IPS-11a (cell line): Measurements from ENCODE around the gene PCARE.

Experiments used
- H3K4me3 ChIP-seq: one replicate; pipeline ENCODE4 v1.5.1; 2013; ENCODE audit warnings: low read depth, low read length, control low read depth

Gene PCARE

DNA sequence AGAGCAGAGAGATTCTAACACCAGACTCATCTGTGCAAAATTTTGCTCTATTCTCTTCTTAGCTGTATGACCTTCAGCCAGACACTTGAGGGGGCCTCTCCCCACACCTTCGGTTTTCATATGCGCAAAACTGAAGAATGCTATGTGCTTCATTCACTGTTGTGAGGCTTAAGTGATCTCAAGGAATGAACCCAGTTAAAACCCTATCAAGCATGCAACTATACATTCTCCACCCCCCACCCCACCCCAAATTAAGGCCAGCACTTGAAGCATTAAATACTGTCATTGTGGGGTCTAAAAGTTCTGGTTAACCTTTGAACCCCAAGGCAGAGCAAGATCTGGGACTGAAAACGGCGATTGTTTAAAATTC, 10.0 kb downstream of the PCARE start:
- no peak overlapping the region for H3K4me3 ChIP-seq

DNA sequence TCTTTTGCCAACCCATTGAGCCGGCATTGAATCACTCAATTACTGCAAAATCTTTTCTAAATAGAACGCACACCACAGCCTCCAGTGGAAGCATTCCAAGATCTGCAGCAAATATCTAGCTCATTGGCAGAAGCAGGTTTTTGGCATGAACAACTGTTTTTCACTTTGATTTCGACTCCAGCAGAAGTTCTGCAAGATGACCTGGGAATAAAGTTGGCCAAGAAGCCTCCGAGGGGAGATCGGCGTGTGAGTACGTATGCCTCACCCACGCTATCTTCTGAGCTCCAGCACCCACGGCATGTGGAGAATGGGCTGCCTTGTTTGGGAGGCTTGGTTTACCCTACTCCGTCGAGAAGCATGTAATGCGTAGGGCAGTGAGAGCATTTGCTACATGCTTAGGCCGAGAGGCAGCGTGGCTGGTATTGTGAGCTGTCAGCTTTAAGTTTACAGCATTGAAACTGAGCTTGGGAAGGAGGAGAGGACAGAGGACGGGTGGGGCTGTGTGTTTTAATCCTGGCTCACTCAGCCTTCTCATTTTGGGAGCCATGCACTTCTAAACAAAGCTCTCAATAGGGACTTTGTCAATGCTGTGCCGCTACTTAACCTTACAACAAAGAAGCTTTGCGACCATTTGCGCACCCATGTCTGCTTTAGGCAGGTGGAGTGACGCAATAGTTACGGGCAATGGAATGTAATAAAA, 10.5 kb downstream of the PCARE start:
- H3K4me3 ChIP-seq: no peak overlapping the region

DNA sequence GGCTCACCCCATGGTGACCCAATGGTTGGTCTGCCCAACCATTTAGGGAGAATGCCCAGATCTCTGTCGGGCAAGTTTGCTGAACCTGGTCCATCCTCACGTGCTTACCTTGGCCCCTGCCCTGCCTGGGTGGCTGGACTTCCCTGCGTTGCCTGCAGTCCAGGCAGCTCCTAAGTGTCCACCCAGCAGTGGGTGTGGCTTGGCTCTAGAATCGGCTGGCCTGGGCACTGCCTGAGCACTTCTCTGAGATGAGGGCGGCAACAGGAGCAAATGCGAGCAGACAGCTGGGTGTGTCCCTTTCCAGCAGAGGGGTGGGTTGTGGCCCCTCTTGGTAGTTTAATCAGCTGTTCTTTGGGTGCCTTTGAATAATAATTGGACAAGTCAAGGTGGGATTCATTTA, 11.3 kb downstream of the PCARE start:
- H3K4me3 ChIP-seq: no peak overlapping the region

DNA sequence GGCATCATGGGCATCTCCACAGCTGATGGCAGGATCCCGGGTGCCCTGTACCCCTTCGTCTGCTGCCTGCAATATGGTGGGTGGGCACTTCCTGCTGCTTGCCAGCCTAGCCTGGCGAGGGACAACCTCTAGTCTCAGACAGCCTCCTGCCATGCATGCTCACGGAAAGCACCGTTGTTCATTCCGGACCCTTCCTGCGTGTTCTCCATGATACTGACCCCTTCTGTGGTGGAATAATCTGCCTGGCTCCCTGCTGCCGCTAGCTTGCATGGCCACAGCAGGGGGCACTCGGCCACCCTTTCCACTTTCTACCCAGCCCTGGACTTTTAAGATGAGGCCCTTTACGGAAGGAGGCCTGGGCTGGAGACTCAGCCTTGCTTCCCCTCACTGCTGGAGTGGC, 12.0 kb downstream of the PCARE start:
- no peak overlapping the region for H3K4me3 ChIP-seq

DNA sequence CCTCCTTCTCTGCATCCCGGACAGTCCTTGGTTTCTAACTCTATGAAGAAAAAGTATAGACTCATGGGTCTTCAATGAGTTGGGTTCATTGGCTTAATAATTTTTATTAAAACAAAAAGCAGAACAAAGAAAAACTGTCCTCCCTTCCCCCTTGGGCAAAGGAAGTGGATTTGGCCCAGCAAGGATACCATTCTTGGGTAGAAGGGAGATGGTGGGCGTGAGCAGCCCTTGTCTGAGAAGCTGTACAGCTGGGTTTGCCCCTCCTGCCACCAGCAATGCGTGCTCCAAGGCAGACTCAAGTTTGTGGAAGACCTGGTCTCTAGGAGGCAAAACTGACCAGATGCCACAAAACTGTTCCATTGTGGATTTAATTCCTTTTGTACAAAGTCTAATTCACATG, 12.7 kb downstream of the PCARE start:
- H3K4me3 ChIP-seq: no peak overlapping the region

DNA sequence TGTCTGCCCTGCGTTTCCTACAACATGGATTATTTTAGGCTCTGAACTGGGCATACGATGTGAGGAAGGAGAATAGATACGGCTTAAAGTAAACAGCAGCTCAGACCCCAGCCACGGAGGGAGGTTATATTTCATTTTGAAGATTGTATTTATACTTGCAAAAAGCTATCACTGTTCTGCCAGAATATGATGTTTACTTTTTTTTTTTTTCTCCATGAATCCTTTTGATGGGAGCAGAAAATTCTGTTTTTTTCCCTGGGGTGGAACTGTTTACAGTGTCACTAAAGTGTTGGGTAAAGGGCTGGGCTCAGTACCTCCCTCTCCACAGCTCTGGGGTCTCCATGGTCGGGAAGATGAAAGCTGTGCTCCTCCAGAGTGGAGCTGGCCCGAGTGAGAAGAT, 13.1 kb downstream of the PCARE start:
- H3K4me3 ChIP-seq: no peak overlapping the region

DNA sequence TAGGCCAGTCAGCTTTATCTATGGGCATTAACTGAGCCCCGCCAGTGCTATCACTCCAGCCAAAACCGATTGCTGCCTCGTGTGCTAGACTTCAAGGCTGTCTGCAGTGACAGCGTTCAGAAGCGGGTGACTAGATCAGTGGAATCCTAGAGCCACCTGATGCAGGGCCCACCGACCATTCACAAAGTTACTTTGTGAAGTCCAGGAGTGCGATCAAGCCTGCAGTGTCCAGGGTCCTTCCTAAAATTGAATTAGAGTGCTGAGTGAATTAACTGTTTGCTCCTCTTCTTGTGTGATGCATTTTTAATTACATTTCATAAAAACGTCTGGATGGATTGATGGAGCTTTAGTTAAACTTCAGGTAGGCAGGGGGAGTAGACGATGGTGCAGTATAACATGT, 13.9 kb downstream of the PCARE start:
- no peak overlapping the region for H3K4me3 ChIP-seq

DNA sequence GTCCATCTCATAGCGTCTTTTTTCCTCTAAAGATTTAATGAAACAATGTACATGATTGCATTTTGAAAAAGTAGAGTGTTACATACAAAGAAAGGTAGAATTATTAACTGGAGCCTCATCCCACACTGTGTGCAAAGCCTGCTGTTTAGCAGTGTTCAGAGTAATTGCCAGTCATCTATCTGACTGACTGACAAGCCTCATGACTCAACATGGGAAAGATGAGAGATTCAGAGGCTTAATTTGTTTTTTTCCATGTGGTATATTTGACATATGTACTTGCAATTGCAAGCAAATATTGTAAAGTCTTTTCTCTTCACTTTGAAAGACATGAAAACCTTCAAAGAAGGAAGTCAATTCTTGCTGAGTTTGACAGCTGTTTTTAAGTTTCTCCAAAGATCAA, 14.7 kb downstream of the PCARE start:
- no peak overlapping the region for H3K4me3 ChIP-seq

DNA sequence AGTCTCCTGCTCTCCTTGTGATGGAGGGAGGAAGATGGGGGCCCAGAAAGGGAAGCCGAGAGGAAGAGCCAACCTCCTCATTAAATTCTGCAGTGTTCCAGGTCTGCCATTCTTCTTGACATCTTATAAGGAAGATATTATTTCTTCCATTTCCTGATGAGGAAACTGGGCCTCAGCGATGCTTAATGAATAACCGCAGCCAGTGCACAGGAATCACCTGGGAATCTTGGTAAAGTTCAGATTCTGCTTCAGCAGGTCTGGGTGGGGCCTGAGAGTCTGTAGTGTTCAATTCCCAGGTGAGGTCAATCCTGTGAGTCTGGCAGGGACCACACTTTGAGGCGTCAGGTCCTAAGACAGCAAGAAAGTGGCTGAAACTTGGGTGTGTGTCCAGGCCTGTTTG, 17.3 kb downstream of the PCARE start:
- no peak overlapping the region for H3K4me3 ChIP-seq

DNA sequence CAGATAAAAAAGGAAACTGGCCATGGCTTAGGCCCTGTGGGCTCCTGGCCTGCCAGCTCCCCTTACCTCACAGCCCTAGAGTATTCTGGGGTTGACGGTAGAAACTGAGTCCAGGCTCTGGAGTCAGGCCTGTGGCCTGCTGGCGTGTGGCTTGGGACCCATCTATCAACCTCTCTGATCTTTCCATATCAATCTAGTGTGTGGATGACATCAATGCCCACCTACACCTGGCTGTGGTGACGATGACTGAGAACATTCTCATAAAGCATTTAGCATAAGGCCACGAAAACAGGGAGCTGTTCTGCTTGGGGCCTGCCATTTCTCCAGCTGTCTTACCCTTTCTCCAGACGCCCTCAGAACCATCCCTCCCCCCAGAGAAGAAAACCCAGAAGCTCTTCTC, 17.9 kb downstream of the PCARE start:
- no peak overlapping the region for H3K4me3 ChIP-seq

DNA sequence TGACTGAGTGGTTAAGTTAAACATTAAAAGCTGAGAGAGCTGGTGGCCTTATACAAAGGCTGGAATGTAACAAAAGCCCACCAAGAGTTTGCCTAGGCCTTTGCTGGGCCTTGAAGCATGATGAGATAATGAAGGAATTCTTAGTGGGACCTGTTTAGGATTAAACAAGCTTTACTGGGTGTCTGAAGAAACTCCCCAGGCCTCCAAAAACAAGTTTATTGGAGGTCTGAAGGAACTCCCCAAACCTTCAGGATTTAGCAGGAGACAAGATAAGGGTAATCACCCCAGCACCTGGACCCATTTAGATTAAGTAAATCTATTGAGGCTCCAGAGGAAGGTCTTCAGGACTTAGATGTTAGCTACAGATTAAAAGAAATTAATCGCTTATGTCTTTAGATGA, 18.7 kb downstream of the PCARE start:
- no peak overlapping the region for H3K4me3 ChIP-seq

DNA sequence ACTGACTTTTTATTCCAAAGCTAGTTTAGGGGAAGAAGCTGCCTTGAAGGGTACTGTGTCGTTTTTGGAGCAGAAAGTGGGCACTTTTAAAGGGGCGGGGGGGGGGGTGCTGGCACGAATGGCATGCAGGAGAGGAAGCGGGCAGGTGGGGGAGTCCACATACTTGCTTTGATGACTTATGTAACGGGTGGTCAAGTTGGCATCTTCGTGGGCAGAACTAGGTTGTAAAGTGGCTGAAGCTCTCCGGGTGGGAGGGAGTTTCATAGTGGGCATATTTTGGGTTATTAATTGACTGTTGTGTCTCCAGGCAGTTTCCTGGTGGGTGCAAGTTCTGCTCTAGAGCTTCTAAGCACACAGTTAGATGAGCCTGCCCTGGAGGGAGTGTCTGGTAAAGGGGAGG, 19.9 kb downstream of the PCARE start:
- H3K4me3 ChIP-seq: no peak overlapping the region

DNA sequence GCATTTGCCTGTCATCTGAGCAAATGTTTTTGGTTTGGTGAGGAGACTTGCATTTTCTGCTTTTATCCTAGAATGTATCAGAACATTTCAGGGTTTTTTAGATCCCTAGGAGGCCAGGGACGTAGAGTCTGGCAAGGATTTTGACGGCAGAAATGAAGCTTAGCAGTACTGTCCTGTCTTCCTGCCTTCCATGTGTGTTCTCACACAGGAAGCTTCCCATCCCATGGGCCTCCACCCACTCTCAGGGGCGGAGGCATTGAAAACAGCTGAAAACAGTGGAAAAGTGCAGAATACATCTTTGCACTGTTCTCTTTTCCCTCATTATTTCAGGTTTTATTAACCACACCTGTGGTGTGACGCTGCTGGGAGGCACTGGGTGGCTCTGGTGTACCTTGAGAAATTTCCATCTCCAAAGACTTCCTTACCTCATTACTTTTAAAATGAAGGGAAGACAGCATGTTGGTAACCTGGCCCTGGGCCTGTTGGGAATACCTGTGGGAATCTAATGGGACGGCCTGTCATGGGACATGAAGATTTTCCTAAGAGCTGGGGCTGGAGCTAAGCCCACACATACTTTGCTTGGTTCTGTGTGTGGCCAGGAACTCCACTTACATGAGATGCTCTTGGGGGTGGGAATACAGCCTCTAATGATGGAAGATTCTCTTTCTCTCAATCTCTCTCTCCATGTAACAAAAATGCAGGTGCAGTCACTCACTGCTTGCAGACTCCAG, 20.5 kb downstream of the PCARE start:
- no peak overlapping the region for H3K4me3 ChIP-seq

DNA sequence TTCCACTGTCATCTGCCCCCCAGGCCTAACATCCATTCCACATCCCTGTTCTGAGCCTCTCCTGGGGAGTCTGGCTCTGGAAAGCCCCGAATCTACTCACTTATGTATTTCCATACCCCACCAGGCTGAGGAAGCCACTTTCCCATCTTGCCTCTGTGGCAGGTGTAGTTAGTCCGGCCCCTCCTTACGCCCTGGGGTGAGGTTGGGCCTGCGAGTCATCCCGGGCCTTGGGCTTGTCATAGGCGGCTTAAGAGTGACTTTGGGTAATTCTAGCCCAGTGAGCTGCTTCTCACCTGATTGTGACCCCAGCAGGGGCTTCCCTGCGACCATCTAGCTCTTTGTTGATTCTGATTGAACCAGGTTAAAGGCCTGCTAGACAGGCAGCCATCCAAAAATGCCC, 21.1 kb downstream of the PCARE start:
- no peak overlapping the region for H3K4me3 ChIP-seq

DNA sequence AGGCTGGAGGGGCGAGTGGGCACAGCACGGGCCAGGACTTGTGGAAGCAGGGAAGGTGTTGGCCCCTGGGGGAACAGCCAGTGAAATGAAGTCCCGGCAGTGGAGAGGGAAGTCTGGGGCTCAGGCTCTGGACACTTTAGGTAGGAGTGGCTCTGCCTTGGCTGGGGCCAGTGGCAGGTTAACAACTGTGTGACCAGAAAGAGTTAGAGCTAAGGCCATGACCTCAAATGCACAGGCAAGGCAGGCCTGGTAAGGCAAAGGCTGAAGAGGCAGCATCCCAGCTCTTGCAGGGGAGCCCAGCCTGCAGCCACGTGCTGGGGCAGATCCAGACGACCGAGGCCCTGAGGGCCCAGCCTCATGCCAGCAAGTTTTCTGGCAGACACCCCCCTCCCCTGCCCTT, 21.5 kb downstream of the PCARE start:
- H3K4me3 ChIP-seq: no peak overlapping the region

DNA sequence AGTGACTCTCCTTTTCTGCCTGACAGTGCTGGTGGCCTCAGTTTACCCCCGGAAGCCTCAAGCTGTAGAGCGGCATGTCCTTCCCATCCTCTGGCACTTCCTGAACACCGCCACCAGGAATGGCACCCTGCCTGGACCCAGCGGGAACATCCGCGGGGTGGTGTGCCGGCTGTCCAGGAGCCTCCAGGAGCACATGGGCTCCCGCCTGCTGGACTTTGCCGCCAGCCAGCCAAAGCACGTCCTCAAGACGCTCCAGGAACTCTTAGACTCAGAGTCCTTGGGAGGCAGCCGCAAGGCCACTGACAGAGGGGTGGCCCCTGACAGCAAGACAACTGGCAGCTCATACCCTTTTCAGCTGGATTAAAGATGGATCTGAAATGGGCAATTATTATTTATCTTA, 22.6 kb downstream of the PCARE start:
- no peak overlapping the region for H3K4me3 ChIP-seq

DNA sequence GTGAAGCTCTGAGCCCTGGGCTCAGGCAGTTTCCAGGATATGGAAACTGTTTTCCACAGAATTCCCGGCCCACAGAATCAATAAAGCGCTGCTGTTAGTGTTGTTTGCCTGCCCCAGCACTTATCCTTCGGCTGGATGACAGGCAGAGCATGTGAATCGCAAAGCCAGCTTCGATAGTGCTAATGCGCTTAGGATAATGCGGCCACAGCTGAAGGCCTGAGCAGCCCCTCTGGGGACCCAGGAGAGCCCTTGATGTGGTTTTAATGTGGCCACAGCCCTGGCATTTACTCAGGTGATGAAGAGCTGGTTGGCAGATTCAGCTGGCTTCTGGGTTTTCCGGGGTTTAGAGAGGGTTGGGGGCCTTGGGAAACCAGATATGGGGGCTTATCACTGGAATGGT, 23.7 kb downstream of the PCARE start:
- H3K4me3 ChIP-seq: no peak overlapping the region

DNA sequence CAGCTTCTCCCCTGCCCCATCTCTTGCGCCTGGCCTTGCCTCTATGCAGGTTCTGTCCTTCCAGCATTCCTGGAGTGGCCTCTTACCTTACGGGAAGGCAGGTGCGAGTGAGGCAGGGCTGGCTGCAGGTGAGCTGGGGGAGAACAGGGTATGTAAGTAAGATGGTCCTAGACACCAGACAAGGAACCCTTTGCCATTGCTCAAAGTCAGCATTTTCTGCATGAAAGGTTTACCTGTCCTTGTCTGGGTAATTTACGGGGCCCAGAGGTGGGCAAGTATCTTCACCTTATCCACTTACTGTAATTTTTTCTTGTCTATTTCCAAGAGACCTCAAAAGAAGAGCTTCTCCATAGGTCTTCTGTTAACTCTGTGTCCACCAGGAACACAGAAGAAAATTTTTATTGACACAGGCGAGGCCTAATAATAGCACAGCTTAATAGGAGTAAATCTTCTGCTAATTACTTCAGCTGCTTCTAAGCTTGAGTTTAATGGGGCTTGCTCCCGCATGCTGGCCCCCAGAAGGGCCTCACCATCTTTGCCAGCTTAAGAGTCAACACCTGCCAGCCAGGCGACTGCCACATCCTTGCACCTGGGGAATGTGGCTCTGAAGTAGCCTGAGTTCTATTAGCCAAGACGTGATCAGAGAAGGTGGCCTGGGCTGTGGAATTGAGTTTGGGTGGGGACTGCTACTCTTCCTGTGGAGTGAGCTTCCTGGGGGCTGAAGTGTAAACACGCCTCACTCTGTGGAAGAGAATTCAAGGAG, 27.1 kb downstream of the PCARE start:
- no peak overlapping the region for H3K4me3 ChIP-seq

DNA sequence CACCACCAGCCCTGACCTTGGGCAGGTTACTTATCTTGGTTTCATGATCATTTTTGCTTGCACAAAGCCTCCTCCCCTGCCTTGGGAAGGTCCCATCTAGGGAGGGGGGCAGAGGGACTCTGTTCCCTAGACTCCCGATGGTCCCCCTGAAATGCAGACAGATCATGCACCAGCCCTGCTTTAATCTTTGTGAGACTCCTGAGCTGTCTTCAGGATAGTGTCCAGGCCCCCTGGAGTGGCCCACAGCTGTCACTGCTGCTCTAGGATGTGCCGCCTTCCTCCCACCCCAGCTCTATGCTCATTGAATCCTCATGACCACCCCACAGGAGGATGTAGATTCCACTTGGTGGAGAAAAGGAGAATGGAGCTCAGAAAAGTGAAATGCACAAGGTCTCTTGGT, 28.0 kb downstream of the PCARE start:
- H3K4me3 ChIP-seq: no peak overlapping the region

DNA sequence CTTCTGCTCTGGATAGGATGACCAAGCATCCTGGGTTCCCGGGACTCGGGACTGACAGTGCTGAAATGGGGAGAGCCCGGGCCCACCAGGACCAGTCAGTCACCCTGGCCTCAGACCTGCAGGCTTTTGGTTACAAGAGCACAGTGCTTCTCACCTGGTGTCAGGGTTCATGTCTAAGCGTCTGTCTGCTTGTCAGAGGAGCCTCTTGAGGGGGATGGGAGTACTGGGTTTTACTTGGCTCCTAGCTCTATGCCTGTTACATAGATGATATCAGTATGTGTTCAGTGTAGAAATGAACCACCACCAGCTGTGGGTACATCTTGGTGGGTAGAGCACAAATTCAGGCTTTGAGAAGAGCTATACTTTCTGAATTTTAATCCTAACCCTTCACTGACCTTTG, 29.9 kb downstream of the PCARE start:
- no peak overlapping the region for H3K4me3 ChIP-seq

DNA sequence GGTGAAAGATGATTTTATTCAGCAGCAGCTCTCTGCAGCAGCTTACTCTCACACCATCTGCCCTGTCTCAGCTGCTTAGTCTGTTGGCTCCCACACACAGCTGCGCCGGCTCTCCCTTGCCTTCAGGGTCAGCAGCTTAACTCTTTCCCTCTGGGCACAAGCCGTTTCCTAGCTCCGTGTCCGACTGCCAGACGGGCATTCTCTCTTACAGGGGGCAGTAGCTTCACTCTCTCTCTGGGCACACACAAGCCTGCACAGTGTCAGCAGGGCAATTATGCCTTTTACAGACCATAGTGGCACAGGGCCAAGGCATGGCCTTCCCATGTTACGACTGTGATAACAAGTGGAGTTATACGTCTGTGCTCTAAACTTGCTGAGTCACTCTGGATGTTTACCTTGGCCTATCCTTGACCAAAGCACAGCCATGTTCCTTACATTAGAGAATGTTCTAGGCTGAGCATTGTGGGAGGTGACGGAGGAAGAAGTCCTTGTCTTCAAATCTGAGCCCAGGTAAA, 31.7 kb downstream of the PCARE start:
- H3K4me3 ChIP-seq: no peak overlapping the region

DNA sequence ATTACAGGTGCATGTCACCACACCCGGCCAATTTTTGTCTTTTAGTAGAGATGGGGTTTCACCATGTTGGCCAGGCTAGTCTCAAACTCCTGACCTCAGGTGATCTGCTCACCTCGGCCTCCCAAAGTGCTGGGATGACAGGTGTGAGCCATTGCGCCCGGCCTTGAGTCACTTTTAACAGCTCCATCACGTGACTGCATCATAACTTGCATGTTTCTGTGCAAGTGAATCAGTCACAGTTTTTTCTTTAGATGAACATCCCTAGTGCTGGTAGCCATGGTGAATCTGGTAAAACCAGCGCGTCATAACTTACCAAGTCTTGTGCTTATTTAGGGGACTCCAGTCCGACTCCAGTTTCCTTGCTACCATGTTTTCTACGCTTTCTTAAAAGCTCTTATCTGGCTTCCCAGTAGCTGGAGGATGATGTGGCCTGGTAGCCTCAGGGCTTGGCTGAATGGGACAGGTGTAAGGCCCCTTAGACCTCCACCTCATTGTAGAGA, 33.1 kb downstream of the PCARE start:
- H3K4me3 ChIP-seq: no peak overlapping the region
